ENCODE measurements around the gene GP5. TPM values are rescaled to one million over a fixed set of nuclear protein-coding genes. Genes with fewer than 3 reads are reported as not detected.

The GP5 gene
- total RNA-seq, 1 experiment from 2014 or later, result 0.05 TPM

- Histone ChIP-seq H3K27me3 (ENCODE audit: control insufficient read depth, insufficient read depth, low read length) (no peaks in the 10 kb centered on the region), H3K36me3 (ENCODE audit: control insufficient read depth, insufficient read depth, low read length) (peaks cover 68% of the 10 kb centered on the region), H3K4me3 (ENCODE audit: low read depth in 2 of 2, low read length in 2 of 2) (no peak overlapping the region), H3K4me1 (ENCODE audit: control insufficient read depth, insufficient read depth, low read length) (no peaks in the 10 kb centered on the region), H3K9me3 (ENCODE audit: control insufficient read depth, insufficient read depth, low read depth, low read length) (no peaks in the 10 kb centered on the region), H3K27ac (ENCODE audit: low read length) (no peak overlapping the region)
- in situ Hi-C loops (cut with HindIII; ENCODE audit: low pct_unique_long_range_greater_than_20kb, low sequenced_read_pairs), result no loop called here
- DNase-seq (ENCODE audit: low read depth, low spot score), result no peak
- intact Hi-C loops (cut with micrococcal nuclease; ENCODE audit: unreplicated experiment), result no loop called here
- no peak for TF ChIP-seq POLR2AphosphoS5 (IDR thresholded peaks at IDR 0.05; ENCODE audit: low read depth, low read length)
- no peak for TF ChIP-seq CTCF (IDR thresholded peaks at IDR 0.05)
- TF ChIP-seq REST (IDR thresholded peaks at IDR 0.05; ENCODE audit: insufficient read depth in 1 of 2, low read depth in 2 of 2, low read length in 1 of 2), result no peak
- TF ChIP-seq TCF7L2 (IDR thresholded peaks at IDR 0.05; ENCODE audit: low read depth, low read length), result no peak
- no peak for ATAC-seq
- no TSS peak for BruUV-seq (replicated peaks)
- ChIA-PET CTCF (no interaction called here), POLR2A (interaction anchor here (0.6 kb wide), 1 partner anchor 132 kb away, joined by 6 read pairs; no protein-coding TSS in a partner anchor)
Measured at GRCh38 chr3:194446172-194446571, 47.1 kb upstream of the GP5 start.

- no peak overlapping the region for H3K4me3 ChIP-seq (ENCODE audit: low read depth in 2 of 2, low read length in 2 of 2)
- H3K36me3 ChIP-seq (ENCODE audit: control insufficient read depth, insufficient read depth, low read length), result peaks cover 64% of the 10 kb centered on the region
- no peaks in the 10 kb centered on the region for H3K4me1 ChIP-seq (ENCODE audit: control insufficient read depth, insufficient read depth, low read length)
- in situ Hi-C loops (cut with HindIII; ENCODE audit: low pct_unique_long_range_greater_than_20kb, low sequenced_read_pairs) (no loop called here), intact Hi-C loops (cut with micrococcal nuclease; ENCODE audit: unreplicated experiment) (no loop called here)
- DNase-seq (ENCODE audit: low read depth, low spot score) (no peak), ATAC-seq (no peak)
- H3K9me3 ChIP-seq (ENCODE audit: control insufficient read depth, insufficient read depth, low read depth, low read length), result no peaks in the 10 kb centered on the region
- H3K27ac ChIP-seq (ENCODE audit: low read length), result no peak overlapping the region
- POLR2A ChIA-PET, result no interaction called here
- TF ChIP-seq SIN3A (IDR thresholded peaks at IDR 0.05; ENCODE audit: borderline replicate concordance, insufficient read depth, low read depth, low read length) (no peak), CTCF (IDR thresholded peaks at IDR 0.05) (no peak), REST (IDR thresholded peaks at IDR 0.05; ENCODE audit: insufficient read depth in 1 of 2, low read depth in 2 of 2, low read length in 1 of 2) (no peak), POLR2AphosphoS5 (IDR thresholded peaks at IDR 0.05; ENCODE audit: low read depth, low read length) (no peak), TCF7L2 (IDR thresholded peaks at IDR 0.05; ENCODE audit: low read depth, low read length) (no peak)
- no peaks in the 10 kb centered on the region for H3K27me3 ChIP-seq (ENCODE audit: control insufficient read depth, insufficient read depth, low read length)
- BruUV-seq (replicated peaks), result no TSS peak
- CTCF ChIA-PET, result no interaction called here
Measured at GRCh38 chr3:194443901-194444300, 44.8 kb upstream of the GP5 start.
